Eye (tissue), 1 donor: Measurements from ENCODE around the gene SNRPB2.
A peak's percentile ranks its signal among the peaks of the same experiment; 100 is the strongest.

Experiments
- DNase-seq: peaks from one replicate; pipeline ENCODE4 v3.0.0-alpha.2; 2015

SNRPB2 gene

GRCh38 chr20:16729565-16730460, at the start of gene SNRPB2:
Gene SNRPB2, plus strand, starts transcription at chr20:16730026. Its CDS starts 1,677 bp downstream, at chr20:16731703.
- peak; percentile 98 for DNase-seq

DNA sequence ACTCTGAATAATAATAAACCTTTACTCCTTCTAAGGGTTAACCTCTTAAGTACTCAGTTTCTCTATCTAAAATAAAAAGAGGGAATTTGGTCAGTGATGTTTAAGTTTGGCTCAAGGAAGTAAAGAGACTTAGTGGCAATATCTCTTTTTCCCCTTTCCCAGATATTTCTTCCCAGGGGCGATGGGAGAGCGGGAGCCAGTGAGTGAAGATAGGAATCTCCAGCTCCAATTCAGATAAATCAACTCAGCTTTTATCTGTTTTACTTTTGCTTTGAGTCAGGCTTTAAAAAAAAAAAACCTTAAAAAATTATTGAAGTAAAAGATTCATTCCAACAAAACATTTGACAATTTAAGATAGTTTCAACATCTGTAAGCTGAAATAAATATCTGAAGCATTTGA, 45.4 kb upstream of the SNRPB2 start:
- DNase-seq, result no peak

DNA sequence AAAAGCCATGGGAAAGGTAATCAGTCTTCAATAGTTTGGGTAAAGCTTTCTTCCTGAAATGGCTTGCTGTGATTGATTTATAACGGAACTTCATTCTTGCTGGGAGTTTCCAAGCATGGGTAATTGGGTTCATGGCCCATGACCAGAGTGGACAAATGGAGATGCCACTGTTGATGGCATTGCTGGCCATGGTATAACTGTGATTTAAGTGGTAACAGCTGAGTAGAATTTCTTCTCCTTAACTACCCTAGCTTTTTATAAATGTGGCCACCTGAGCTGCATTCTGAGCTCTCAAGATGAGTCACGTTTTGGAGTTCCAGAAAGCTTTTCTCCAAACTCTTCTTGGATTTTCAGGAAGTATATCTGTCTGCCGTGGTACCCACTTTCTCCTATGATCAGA, 39.9 kb upstream of the SNRPB2 start:
- no peak for DNase-seq

- DNase-seq, result no peak
Measured at GRCh38 chr20:16691381-16691780, 38.4 kb upstream of the SNRPB2 start.

DNA sequence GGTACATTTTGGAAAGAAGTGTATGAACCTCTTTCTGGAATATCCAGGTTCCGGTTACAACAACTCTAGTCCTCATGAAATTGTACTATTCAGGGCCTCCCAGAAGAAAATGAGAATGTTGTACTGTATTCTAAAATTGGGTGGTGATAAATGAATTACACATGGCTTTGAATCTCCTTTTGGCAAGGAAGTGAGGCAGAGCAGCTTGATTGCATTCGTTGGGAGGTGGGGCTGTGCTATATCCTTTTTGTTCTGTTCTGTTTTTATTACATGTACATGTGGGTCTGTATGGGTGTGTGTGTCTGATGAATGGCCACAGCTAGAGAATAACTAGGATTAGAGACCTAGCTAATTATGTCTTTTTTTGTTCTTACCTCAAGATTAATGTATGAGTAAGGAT, 37.8 kb upstream of the SNRPB2 start:
- no peak for DNase-seq

DNA sequence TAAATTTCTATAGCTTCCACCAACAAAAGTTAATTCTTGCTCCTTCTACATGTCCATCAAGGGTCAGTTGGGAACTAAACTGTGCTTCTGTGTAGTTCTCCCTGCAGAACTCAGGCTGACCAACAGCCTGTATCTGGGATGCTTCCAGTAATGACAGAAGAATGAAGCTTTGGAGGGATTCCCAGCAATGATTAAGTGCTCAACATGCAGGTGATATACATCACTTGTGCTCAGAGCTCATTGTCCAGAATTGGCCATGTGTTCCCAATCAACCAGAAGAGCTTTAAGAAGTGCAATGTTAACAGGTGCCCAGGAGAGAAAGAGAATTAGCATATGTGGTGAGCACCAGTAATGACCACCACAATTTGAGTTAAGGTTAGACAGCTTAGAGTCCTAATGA, 37.4 kb upstream of the SNRPB2 start:
- no peak for DNase-seq

- no peak for DNase-seq
Measured at GRCh38 chr20:16693278-16693677, 36.5 kb upstream of the SNRPB2 start.

GRCh38 chr20:16694161-16694560, 35.7 kb upstream of the SNRPB2 start:
- no peak for DNase-seq

- DNase-seq, result no peak
Measured at GRCh38 chr20:16695628-16696027, 34.2 kb upstream of the SNRPB2 start.

DNA sequence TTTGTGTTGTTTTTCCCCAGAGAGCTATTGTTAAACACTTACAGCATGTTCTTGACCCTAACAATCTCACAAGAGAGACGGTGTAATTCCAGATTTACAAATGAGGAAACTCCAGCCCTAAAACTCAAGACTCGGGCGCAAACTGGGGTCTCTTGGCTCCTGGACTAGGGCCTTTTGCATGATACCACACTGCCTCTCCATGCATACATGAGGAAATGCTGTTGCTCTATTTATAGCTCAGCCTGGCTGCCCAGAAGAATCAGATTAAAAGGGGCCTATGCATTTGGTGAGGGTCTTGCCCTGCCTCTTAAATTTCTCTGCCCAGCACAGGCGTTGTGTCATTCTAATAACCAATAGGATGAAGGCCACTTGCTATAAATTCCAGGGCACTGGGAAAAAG, 30.5 kb upstream of the SNRPB2 start:
- DNase-seq, result peak; percentile 17

- no peak for DNase-seq
Measured at GRCh38 chr20:16701296-16701695, 28.5 kb upstream of the SNRPB2 start.

- DNase-seq, result no peak
Measured at GRCh38 chr20:16703570-16703969, 26.3 kb upstream of the SNRPB2 start.

DNA sequence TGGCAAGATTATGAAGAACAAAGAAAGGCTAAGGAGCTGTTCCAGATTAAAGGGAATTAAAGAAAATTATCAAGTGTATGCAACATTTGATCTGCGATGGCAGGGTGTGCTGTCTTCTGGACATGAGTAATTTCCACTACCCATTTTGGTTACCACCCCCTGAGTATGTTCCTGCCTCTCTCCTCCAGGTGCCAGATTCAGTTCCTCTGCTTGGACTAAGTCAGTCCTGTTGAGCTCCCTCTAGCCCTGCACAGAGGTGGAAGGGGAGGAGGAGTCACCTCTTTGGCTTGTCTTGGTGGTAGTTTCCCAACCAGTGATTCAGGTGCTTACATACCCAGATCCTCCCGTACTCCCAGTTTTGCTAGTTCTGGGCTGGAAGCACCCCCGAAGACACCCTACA, 22.2 kb upstream of the SNRPB2 start:
- no peak for DNase-seq

DNA sequence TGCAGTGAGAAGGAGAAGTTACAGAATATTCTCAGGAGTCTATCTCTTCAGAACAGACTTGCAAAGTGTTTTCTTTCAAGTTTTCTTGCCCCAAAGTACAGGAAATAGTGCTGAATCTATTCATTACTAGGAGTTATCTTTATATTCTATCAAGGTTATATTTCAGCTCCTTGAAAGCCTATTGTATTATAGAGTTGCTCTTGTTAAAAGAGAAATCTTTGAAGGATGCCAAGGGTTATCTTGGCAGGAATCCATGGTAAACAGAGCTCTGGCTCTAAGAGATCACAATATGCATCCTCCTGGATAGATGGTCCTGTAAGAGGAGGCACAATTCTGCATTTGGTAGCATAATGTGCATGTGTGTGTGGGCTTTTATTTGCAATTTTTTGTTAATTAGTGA, 21.2 kb upstream of the SNRPB2 start:
- DNase-seq, result peak; percentile 12

- DNase-seq, result no peak
Measured at GRCh38 chr20:16709017-16709416, 20.8 kb upstream of the SNRPB2 start.

DNA sequence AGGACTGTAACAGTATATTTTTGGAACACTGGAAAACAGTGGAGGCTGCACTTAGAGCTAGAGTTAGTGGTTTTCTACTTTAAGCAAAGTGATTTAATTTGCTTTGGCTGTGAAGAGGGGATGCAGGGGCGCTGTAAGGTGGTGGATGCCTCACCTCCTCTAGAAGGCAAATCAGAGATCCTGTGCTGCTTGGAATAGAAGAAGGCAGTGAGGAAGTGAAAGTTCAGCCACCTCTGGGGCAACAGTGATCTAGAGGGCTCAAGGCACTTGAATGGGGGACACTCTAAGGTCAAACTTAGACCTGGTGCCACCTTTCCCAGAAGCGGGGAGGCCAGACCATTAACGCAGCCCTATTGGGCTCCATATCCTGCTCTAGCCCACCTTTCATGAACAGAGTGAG, 19.0 kb upstream of the SNRPB2 start:
- DNase-seq, result no peak

GRCh38 chr20:16711661-16712258, 18.1 kb upstream of the SNRPB2 start:
- no peak for DNase-seq

DNA sequence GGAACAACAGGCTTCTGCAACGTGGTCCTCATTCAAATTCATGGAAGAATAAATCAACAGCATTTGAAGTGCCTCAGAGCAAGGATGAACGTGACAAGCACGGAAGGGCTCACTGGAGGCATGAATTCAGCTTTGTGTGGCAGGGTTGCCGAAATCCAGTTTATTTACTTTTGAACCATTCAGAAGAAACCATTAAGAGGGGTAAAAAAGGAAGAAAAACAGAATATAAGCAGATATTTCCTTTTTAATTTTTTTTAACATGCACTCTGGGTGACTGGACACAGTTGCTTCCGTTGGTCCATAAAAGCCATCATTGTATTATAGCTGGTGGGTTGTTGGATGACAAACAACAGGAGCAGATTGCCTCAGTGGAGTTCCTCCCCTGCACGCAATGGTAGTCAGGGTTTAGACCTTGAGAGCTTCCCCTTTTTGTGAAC, 17.3 kb upstream of the SNRPB2 start:
- DNase-seq, result no peak

DNA sequence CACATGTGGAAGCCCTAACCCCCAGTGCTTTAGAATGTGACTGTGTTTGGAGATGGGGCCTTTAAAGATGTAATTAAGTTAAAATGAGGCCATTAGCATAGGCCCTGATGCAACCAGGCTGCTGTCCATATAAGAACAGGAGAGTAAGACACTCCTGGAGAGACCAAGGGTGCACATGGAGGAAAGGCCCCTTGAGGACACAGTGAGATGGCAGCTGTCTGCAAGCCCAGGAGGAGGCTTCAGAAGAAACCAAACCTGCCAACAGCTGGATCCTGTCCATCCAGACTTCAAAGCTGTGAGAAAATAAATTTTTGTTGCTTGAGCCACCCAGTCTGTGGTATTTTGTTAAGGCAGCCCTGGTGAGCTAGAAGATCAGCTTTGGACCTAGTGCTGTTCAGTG, 16.8 kb upstream of the SNRPB2 start:
- DNase-seq, result no peak

- DNase-seq, result peak; percentile 42
Measured at GRCh38 chr20:16714242-16714641, 15.6 kb upstream of the SNRPB2 start.

- peak; percentile 53 for DNase-seq
Measured at GRCh38 chr20:16714751-16715150, 15.1 kb upstream of the SNRPB2 start.

DNA sequence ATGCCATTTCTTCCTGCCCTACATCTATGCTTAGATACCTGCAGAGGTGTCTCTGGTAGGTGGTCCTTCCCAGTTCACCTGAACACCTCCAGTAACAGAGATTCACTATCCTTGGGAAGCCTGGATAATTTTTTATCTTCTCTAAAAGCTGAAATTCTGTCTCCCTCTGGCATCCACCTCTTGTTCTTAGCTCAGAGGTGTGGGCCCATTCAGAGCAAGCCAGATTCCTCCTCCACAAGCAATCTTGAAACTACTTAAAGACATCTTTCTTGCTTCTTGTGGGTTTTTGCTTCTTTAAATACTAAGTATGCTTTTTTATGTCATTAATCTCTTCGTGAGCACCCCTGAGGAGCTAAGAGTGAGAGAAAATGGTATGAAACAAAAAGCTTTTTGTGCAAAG, 10.4 kb upstream of the SNRPB2 start:
- no peak for DNase-seq

GRCh38 chr20:16729080-16729479, 746 bp upstream of the SNRPB2 start:
- no peak for DNase-seq

- no peak for DNase-seq
Measured at GRCh38 chr20:16732506-16733152, 2.8 kb downstream of the SNRPB2 start.
